ENCODE data around the gene UCHL5. TPM values are rescaled to one million over a fixed set of nuclear protein-coding genes. Genes with fewer than 3 reads are reported as not detected.
"Not testable (repeated sequence)": the region's sequence is repeated elsewhere in the genome, so short reads cannot be mapped to it uniquely, and the experiment has no call there.

UCHL5 gene
- polyA plus RNA-seq, 1 donor from 2014 or later = 28.8 TPM

DNA sequence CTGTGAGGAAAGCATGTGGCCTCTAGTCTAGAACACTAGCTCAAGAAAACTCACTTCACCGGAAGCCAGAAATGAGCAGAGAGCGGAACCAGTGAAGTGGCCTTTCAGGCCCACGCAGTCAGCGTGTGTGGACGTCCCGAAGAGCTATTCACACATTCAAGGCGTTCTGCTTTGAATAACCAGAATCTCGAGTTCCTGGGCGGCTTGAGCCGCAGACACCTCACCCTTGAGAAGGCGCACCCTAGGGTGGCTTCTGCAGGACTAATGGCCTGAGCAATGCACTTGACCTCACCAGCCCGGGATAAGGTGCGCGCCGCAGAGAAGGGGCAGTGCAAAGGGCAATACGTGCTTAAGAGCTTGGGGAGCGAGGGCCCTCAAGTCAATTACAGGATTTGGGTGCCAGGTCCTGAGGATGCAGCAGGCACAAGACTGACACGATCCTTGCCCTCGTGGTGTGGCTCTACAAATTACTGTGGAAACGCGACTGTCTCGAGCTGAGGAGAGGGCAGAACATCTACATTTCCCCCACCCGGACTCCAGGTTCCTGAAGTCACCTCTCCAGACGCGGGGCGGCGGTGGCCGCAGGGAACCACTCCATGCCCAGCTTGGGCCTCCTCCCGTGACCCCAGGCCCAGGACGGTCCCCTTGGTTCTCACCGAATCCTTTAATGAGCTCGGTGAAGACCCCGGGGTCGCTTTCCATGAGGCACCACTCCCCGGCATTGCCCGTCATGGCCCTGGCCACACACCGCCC lies 455 bp downstream of the UCHL5 start:
- Histone ChIP-seq H3K4me2 (ENCODE audit: low read length) (peak overlapping the region; percentile 59), H3K27me3 (ENCODE audit: insufficient read depth, low read depth, low read length) (no peaks in the 10 kb centered on the region), H2AFZ (ENCODE audit: low read depth, low read length) (peak overlapping the region; percentile 79), H3K9ac (ENCODE audit: low read length) (peak overlapping the region; percentile 98), H3K9me3 (ENCODE audit: low read length) (no peaks in the 10 kb centered on the region), H3K4me3 (ENCODE audit: low read length) (peak overlapping the region; percentile 88), H3K27ac (ENCODE audit: low read length) (peak overlapping the region; percentile 98), H3K79me2 (replicated peaks; ENCODE audit: insufficient read depth, low read length) (peaks cover 68% of the 10 kb centered on the region), H3K36me3 (ENCODE audit: insufficient read depth, low read length) (no peaks in the 10 kb centered on the region), H3K9me2 (ENCODE audit: insufficient read depth, low read length) (no peaks in the 10 kb centered on the region), H3F3A (ENCODE audit: insufficient read depth, low read length, poor library complexity, severe bottlenecking) (peaks cover 8% of the 10 kb centered on the region), H4K20me1 (ENCODE audit: insufficient read depth) (no peaks in the 10 kb centered on the region)
- no peak for TF ChIP-seq SMC3 (conservative IDR thresholded peaks at IDR 0.05; ENCODE audit: poor library complexity)
- TF ChIP-seq, protein P1, sequence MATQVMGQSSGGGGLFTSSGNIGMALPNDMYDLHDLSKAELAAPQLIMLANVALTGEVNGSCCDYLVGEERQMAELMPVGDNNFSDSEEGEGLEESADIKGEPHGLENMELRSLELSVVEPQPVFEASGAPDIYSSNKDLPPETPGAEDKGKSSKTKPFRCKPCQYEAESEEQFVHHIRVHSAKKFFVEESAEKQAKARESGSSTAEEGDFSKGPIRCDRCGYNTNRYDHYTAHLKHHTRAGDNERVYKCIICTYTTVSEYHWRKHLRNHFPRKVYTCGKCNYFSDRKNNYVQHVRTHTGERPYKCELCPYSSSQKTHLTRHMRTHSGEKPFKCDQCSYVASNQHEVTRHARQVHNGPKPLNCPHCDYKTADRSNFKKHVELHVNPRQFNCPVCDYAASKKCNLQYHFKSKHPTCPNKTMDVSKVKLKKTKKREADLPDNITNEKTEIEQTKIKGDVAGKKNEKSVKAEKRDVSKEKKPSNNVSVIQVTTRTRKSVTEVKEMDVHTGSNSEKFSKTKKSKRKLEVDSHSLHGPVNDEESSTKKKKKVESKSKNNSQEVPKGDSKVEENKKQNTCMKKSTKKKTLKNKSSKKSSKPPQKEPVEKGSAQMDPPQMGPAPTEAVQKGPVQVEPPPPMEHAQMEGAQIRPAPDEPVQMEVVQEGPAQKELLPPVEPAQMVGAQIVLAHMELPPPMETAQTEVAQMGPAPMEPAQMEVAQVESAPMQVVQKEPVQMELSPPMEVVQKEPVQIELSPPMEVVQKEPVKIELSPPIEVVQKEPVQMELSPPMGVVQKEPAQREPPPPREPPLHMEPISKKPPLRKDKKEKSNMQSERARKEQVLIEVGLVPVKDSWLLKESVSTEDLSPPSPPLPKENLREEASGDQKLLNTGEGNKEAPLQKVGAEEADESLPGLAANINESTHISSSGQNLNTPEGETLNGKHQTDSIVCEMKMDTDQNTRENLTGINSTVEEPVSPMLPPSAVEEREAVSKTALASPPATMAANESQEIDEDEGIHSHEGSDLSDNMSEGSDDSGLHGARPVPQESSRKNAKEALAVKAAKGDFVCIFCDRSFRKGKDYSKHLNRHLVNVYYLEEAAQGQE (IDR thresholded peaks at IDR 0.05; ENCODE audit: borderline replicate concordance) = no peak
- no peak for TF ChIP-seq TAF1 (IDR thresholded peaks at IDR 0.05; ENCODE audit: low read depth)
- TF ChIP-seq, protein P2, sequence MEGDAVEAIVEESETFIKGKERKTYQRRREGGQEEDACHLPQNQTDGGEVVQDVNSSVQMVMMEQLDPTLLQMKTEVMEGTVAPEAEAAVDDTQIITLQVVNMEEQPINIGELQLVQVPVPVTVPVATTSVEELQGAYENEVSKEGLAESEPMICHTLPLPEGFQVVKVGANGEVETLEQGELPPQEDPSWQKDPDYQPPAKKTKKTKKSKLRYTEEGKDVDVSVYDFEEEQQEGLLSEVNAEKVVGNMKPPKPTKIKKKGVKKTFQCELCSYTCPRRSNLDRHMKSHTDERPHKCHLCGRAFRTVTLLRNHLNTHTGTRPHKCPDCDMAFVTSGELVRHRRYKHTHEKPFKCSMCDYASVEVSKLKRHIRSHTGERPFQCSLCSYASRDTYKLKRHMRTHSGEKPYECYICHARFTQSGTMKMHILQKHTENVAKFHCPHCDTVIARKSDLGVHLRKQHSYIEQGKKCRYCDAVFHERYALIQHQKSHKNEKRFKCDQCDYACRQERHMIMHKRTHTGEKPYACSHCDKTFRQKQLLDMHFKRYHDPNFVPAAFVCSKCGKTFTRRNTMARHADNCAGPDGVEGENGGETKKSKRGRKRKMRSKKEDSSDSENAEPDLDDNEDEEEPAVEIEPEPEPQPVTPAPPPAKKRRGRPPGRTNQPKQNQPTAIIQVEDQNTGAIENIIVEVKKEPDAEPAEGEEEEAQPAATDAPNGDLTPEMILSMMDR (IDR thresholded peaks at IDR 0.05; ENCODE audit: poor library complexity, severe bottlenecking) = no peak
- TF ChIP-seq POLR2AphosphoS5 (IDR thresholded peaks at IDR 0.05) = no peak
- TF ChIP-seq EZH2 (IDR thresholded peaks at IDR 0.05; ENCODE audit: borderline replicate concordance, insufficient read depth, low read length, poor library complexity, severe bottlenecking) = no peak
- no peak for TF ChIP-seq MXI1 (conservative IDR thresholded peaks at IDR 0.05; ENCODE audit: poor library complexity, severe bottlenecking)
- TF ChIP-seq RAD21 (conservative IDR thresholded peaks at IDR 0.05) = no peak
- no peak for TF ChIP-seq EP300 (conservative IDR thresholded peaks at IDR 0.05; ENCODE audit: poor library complexity, severe bottlenecking)

DNA sequence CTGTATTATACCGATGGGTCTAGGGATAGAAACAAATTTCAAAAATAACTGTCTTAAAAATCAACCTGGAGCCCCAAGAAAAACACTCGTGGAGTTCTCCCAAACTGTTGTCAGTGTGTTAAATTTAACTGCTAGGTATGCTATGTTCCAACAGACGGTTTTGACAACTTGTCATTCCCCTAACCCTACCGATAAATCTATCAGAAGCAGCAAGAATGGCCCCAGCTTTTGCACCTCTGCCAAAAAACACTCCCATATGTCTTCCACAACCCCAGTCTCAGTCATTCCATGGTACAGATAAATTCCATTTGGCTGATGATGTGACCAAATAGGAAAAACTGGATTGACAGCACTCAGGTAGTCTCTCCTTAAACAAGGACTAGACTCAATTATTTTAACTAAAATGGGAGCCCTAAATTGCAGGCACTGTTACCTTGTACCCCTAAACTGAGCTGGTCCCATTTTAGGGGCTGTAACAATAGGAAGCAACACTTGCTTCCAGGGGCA lies 4.9 kb downstream of the UCHL5 start:
- H3K36me3 ChIP-seq (ENCODE audit: insufficient read depth, low read length) = no peaks in the 10 kb centered on the region
- no peaks in the 10 kb centered on the region for H3K9me3 ChIP-seq (ENCODE audit: low read length)
- no peak overlapping the region for H3K9ac ChIP-seq (ENCODE audit: low read length)
- no peak overlapping the region for H2AFZ ChIP-seq (ENCODE audit: low read depth, low read length)
- H4K20me1 ChIP-seq (ENCODE audit: insufficient read depth) = no peaks in the 10 kb centered on the region
- H3K79me2 ChIP-seq (replicated peaks; ENCODE audit: insufficient read depth, low read length) = peaks cover 48% of the 10 kb centered on the region
- no peaks in the 10 kb centered on the region for H3F3A ChIP-seq (ENCODE audit: insufficient read depth, low read length, poor library complexity, severe bottlenecking)
- TF ChIP-seq SMC3 (conservative IDR thresholded peaks at IDR 0.05; ENCODE audit: poor library complexity) (no peak), POLR2AphosphoS5 (IDR thresholded peaks at IDR 0.05) (no peak), RAD21 (conservative IDR thresholded peaks at IDR 0.05) (no peak), MXI1 (conservative IDR thresholded peaks at IDR 0.05; ENCODE audit: poor library complexity, severe bottlenecking) (no peak), EZH2 (IDR thresholded peaks at IDR 0.05; ENCODE audit: borderline replicate concordance, insufficient read depth, low read length, poor library complexity, severe bottlenecking) (no peak), TAF1 (IDR thresholded peaks at IDR 0.05; ENCODE audit: low read depth) (no peak), EP300 (conservative IDR thresholded peaks at IDR 0.05; ENCODE audit: poor library complexity, severe bottlenecking) (no peak)
- TF ChIP-seq, protein P1 (IDR thresholded peaks at IDR 0.05; ENCODE audit: borderline replicate concordance) = no peak
- TF ChIP-seq, protein P2 (IDR thresholded peaks at IDR 0.05; ENCODE audit: poor library complexity, severe bottlenecking) = no peak
- no peaks in the 10 kb centered on the region for H3K9me2 ChIP-seq (ENCODE audit: insufficient read depth, low read length)
- no peaks in the 10 kb centered on the region for H3K27me3 ChIP-seq (ENCODE audit: insufficient read depth, low read depth, low read length)
- H3K27ac ChIP-seq (ENCODE audit: low read length) = no peak overlapping the region
- no peak overlapping the region for H3K4me2 ChIP-seq (ENCODE audit: low read length)
- no peak overlapping the region for H3K4me3 ChIP-seq (ENCODE audit: low read length)

DNA sequence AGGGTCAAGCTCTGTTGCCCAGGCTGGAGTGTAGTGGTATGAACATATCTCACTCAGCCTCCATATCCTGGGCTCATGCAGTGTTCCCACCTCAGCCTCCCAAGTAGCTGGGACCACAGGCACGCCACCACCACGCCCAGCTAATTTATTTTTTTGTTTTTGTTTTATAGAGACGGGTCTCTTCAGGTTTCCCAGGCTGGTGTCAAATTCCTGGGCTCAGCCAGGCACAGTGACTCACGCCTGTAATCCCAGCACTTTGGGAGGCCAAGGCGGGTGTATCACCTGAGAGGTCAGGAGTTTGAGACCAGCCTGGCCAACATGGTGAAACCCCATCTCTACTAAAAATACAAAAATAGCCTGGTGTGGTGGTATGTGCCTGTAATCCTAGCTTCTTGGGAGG lies 10.2 kb downstream of the UCHL5 start:
- H3K9me2 ChIP-seq (ENCODE audit: insufficient read depth, low read length); H3K9me3 ChIP-seq (ENCODE audit: low read length); H2AFZ ChIP-seq (ENCODE audit: low read depth, low read length); H3K4me2 ChIP-seq (ENCODE audit: low read length); H3K27ac ChIP-seq (ENCODE audit: low read length); H3K4me3 ChIP-seq (ENCODE audit: low read length); H3K9ac ChIP-seq (ENCODE audit: low read length); H3F3A ChIP-seq (ENCODE audit: insufficient read depth, low read length, poor library complexity, severe bottlenecking); H3K27me3 ChIP-seq (ENCODE audit: insufficient read depth, low read depth, low read length); H4K20me1 ChIP-seq (ENCODE audit: insufficient read depth); H3K36me3 ChIP-seq (ENCODE audit: insufficient read depth, low read length): not testable (repeated sequence)
- H3K79me2 ChIP-seq (replicated peaks; ENCODE audit: insufficient read depth, low read length) = peaks cover 20% of the 10 kb centered on the region
